GM18519 (cell line): Measurements from ENCODE around the gene CAPN15.

Experiments
- ATAC-seq: cut with Tn5 transposase; IDR thresholded peaks from one replicate; pipeline ENCODE4 v1.9.1; 2021; ENCODE audit warnings: mild to moderate bottlenecking, moderate library complexity; ENCODE audit not compliant: unreplicated experiment, low FRiP score

Gene CAPN15

GRCh38 chr16:559411-560203, 32.1 kb downstream of the CAPN15 start:
- ATAC-seq = no peak

DNA sequence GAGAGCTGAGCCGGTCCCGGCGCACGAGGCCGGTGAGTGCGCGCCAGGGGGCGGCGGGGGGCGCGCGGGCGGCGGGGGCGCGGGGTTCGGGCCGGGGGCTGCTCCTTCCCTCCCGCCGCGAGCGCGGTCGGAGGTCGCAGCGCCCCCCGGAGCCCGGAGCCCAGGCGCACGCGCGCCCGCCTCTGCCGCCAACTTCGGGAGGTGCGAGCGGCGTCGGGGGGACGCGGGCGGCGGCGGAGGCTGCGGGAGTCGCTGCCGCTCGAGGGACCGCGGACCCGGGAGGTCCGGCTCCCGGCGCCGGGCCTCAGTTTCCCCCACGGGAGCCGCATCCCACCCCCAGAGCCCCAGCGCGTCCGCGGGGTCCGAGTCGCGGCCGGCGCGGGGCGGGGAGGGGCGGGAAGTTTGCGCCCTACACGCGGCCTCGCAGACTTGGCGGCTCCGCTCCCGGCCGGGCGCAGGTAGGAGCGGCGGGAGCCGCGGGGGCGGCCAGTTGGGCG, 32.7 kb downstream of the CAPN15 start, which contains the start of gene PRR35:
Gene PRR35, plus strand, starts transcription at position 191 of the 497 bp plus-strand sequence. CDS start 2,901 bp downstream, outside the sequence.
- no peak for ATAC-seq

GRCh38 chr16:560701-561412, 33.3 kb downstream of the CAPN15 start:
- ATAC-seq = no peak

GRCh38 chr16:561413-561794, 33.9 kb downstream of the CAPN15 start:
- no peak for ATAC-seq

GRCh38 chr16:561957-562938, 34.7 kb downstream of the CAPN15 start:
- no peak for ATAC-seq

- ATAC-seq = no peak
These were observed 35.6 kb downstream of the CAPN15 start for GRCh38 chr16:563072-563644.

DNA sequence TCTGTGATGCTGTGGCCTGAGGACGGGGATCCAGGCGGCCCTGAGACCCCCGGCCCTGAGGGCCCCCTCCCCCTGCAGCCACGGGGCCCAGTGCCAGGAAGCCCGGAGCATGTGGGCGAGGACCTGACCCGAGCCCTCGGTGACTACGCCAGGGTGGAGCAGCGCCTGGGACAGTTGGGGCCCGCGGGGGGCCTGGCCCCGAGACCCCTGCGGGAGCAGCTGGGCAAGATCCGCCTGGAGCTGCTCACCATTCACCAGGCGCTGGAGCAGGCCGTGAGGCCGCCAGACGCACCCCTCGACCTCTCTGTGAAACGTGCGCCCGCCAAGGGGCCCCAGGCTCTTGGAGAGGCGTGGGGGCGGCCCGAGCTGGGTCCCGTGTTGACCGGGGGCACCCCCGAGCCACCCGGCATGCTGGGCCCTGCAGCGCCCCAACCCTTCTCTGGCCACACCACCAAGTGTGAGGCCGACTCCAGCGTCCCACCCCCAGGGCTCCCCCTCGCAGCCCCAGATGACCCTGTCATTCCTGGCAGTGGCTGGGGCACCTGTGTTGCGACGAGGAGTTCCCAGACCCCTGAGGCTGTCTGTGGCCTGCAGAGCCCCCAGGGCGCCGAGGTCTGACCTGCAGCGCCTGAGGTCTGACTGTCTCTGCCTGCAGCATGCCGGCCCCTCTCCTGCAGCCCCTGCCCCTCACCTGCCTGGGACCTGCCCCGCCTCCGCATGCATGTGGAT, 37.3 kb downstream of the CAPN15 start:
- no peak for ATAC-seq

- ATAC-seq = no peak
These were observed 38.2 kb downstream of the CAPN15 start for GRCh38 chr16:565419-566330.

- no peak for ATAC-seq
These were observed 39.2 kb downstream of the CAPN15 start, which contains the start of gene NHLRC4 for GRCh38 chr16:566475-567372. Gene NHLRC4, plus strand, starts transcription at chr16:567005. Its CDS starts 1,043 bp downstream, at chr16:568048.

DNA sequence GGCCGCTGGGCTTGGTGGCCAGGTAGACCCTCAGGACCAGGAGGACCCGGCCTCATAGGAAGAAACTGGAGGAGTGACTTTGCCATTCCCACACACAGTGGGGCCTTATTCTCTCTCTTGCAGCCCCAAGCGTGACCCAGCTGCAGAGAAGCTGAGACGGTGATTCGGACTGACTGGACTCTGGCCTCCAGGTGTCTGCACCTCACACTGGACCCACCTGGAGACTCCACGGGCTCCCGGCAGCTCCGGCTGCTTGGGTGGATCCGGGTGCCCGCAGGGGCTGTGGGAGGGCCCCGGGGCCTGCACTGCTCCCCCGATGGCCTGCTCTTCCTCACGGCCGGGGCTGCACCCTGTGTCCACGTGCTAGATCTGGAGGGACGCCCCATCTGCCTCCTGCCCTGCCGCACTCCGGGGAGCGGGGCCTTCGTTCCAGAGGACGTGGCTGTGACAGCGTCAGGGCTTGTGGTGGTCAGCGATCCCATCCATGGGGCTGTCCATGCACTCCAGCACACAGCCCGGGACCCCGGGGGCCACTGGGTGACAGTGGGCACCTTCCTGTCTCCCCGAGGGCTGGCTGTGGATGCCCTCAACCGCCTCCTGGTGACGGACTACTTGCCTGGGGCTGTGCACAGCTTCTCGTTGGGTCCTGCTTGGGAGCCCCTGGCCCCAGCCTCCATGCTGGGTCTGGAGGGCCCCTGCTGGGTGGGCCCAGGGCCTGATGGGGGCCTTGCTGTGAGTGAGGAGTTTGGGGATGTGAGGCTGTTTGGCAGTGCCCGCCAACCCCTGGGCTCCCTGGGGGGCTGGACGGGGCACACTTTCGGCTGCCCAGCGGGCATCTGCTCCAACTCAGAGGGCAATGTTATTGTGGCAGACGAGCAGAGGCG, 40.1 kb downstream of the CAPN15 start:
- ATAC-seq = no peak

DNA sequence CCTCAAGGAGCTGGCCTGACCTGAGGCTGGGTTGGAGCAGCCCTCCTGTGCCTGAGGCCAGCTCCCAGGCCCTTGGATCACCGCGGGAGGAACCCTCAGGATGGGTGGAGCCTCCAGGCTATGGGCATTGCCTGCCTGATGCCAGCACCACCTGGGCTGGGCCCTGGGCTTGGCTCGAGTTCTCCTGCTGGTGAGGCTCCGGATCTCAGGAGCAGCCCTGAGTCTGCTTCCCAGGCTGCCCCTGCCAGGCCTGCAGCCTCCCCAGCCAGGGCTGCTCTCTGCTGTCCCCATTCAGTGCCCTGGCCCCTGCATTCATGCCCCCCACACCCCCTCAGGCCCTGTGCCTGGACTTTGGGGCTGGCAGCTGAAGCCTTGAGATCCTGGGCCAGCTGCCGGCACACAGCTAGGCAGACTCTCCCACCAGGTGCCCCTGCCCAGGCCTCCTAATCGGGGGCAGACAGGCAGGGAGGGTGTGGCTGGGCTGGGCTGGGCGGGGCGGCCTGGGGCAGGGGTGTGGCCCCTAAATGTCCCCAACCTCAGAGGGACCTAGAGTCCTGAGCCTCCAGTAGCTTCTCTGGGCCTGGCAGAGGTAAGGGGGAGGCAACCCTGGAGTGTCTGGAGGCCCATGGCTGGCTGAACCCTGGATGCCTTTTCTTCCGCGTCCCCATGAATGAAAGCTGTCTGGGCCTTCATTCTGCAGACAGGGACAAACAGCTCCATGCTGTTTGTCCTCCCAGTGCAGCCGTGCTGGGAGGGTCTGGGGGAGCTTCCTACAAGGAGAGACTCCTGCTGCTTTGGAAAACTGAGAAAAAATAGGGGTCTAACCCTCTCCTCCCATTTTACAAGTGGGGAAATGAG, 41.1 kb downstream of the CAPN15 start:
- ATAC-seq = no peak

DNA sequence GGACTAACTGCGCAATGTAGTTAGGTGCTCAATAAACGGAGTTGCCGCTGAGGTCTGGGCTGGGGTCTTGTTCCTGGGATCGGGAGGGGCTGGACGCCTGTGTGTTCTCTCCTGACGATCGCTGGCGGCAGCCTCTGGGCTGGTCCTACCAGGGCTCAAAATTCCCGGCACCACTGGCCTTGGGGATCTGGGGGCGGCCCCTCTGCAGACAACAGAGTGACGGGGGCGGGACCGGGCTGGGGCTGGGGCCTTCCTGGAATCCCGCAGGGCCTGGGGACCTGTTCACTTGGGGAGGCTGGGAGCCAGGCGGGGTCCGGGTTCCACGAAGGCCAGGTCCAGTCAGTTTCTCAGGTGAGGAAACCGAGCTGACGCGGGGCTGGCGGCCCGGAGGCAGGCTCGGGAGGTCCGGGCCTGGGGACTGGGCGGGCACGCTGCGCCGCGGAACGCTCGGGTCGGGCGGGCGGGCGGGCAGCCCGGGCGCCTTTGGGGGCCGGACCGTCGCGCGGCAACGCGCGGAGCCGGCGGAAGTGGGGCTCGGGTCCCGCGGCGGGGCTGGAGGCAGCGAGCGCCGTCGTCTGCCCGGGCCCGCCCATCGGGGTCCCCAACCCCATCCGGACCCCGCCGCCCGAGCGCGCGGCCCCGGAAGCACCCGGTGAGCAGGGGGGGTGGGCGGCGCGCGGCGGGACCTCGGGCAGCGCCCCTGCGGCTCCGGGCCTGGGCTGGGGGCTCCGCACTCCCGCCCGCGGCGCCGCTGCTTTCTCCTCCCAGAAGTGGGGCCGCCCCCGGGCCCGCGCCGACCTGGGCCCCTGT, 42.1 kb downstream of the CAPN15 start, which contains the start of gene PIGQ:
Gene PIGQ, plus strand, starts transcription at position 524 of the 810 bp plus-strand sequence. CDS start 4,107 bp downstream, outside the sequence.
- no peak for ATAC-seq

- no peak for ATAC-seq
These were observed 45.5 kb downstream of the CAPN15 start for GRCh38 chr16:572865-573650.
